D341Med (cell line): Measurements from ENCODE around the gene CHRDL2.

ENCODE experiments used
- DNase-seq: peaks from one replicate; pipeline ENCODE4 v3.0.0; 2012; ENCODE audit warnings: low spot score

Gene CHRDL2

DNA sequence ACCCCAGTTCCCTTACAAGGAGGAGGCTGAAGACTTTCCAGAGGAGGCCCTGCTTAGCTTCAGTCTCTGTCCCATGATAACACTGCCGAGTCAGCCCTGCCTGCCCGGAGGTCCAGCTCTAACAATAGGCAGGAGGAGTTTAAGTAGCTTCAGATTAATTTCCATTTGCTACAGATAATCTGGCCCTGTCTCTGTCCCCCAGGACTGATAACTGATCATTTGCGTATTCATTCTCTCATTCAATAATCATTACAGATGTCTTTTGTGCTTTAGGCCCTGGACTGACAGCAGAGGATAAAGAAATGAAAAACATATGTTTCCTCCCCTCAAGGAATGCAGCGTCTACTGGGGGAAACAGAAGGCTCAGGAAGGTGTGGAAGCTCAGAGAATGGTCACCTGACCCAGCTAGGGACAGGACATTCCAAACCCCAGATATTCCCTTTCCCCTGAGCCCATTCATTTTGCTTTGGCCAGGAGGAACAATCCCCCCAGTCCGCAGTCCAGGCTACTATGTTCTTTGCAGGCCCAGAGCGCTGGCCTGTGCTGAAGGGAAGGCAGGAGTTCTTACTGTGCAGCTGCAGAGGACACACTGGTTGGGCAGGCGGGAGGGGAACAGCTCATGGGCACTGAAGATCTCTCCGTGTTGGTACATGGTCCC lies 20.8 kb downstream of the CHRDL2 start:
- DNase-seq: no peak

DNA sequence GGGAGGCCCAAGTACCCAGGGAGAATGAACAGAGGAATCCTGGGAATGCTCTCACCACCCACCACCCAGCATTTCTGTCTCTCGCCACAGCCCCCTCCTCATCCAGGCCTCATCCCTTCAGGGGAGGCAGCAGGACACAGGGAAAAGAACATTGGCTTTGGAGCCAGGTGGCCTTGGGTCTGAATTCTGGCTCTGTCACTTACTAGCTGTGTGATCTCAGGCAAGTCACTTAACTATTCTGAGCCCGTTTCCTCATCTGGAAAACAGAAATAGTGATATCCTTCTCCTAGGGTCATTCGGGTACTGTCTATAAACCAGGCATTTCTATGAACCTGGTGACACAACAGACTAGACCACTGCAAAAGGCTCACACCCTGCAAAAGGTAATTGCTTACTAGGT lies 22.1 kb downstream of the CHRDL2 start:
- no peak for DNase-seq

DNA sequence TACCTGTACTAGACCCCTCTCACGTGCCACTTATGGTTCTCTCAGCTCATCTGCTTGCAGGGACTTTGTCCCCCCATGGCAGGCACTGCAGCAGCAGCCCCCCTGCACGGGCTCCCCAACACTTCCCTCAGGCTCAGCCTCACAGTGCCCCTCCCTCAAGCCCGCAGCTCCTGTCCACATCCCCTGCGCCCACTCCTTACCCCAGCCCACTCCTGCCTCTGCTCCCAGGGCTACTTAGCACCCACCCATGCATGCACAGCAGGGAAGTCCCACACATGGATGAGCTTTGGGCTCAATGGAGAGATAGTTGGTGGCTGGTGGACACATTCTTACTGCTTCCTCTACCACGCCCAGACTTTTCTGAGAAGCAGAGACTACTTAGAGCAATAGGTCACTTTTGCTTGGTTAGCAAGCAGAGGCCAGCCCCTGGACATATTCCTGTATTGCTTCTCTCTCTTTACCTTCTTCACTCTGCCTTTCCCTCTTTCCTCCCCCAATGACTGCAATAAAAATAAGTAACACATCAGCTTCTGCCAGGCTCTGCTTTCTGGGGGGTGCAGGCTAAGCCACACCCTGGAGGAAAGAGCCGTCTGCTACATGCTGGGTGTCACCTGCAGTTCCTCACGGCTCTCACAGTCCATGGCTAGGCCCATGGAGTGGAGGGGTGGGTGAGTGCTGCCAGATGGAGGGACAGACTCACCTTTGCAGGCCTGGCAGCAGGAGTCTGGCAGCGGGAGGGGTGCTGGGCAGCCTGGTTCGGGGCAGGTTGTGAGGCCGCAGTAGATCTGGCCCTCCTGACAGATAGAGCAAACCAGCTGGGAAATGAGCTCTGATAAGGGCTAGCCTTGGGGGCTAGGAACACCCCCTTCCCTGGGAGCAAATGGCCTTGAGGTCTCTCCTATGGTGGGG lies 23.4 kb downstream of the CHRDL2 start:
- DNase-seq: no peak

DNA sequence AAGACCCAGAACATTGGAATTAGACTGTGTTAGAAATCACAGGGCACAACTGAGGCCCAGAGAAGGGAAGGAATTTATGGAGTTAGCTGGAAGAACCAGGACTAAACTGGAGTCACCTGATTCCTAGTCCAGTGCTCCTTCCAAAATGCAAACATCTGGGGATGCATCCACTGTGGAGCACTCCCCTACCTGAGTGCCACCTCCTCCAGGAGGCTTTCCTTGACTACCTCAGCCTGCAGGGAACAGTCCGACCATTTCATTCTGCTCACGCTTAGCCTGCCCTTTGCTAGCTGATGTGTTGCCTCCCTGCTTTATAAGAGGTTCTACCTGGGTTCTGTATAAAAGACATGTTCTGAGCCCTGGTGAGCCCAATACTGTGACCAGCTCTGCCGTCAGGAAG lies 24.0 kb downstream of the CHRDL2 start:
- DNase-seq: no peak

DNA sequence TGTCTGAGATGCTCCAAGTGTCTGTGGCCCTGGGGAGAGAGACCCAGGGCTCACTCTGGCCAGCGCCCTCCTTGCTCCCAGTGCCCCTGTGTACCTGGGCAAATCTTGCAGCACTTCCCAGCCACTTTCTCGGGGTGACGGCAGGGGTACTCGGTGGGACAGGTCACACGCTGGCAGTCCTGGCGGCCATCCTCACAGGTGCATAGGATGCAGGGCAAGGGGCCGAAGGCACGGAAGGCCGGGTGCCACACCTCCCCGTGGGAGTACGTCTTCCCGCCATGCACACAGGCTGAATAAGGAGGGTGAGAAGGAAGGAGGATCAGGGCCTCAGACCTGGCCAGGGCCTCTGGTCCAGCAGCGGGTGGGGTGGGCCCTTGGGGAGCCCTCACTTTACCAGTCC lies 28.0 kb downstream of the CHRDL2 start:
- DNase-seq: no peak

DNA sequence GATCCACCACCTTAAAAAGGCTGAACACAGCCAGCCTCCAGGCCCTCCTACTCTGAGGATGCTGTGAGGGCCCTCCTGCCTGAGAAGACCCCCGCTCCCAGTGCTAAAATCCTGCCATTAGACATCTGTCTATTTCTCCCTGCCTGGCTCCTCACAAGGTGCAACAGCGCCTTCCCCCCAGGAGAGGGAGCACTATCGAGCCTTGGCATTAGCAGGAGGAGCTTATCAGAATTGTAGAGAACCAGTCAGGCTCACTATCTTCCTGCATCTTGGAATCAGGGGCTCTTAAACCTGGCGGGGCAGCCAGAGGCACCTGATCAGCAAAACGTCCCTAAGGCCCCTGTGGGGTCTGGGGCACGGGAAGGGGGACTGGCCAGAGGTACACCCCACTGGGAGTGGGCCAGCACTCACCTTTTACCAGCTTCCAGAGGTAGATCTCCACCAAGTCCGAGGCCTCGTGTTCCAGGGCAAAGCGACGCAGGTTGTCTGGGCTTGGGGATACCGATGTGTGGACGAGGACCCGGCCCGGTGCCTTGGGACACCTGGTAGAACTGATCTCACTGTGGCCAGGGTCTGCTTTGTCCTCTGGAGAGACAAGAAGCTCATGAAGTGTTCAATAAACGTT lies 28.7 kb downstream of the CHRDL2 start:
- DNase-seq: peak; percentile 83

DNA sequence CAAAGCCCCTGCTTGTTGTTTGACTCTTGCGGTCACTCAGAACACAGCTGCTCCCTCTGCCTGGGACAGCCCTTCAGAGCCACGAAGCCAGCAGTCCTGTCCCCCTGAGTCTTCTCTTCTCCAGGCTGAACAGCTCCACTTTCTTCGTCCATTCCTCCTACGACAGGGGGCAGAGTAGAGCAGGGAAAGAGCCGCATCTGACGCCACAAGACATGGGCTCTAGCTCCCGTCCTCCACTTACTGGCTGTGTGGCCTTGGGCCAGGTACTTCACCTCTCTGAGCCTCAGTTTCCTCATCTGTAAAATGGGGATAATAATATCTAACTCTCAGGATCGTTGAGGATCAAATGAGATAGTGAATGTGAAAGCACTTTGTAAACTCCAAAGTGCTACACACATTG lies 29.9 kb downstream of the CHRDL2 start:
- DNase-seq: no peak

DNA sequence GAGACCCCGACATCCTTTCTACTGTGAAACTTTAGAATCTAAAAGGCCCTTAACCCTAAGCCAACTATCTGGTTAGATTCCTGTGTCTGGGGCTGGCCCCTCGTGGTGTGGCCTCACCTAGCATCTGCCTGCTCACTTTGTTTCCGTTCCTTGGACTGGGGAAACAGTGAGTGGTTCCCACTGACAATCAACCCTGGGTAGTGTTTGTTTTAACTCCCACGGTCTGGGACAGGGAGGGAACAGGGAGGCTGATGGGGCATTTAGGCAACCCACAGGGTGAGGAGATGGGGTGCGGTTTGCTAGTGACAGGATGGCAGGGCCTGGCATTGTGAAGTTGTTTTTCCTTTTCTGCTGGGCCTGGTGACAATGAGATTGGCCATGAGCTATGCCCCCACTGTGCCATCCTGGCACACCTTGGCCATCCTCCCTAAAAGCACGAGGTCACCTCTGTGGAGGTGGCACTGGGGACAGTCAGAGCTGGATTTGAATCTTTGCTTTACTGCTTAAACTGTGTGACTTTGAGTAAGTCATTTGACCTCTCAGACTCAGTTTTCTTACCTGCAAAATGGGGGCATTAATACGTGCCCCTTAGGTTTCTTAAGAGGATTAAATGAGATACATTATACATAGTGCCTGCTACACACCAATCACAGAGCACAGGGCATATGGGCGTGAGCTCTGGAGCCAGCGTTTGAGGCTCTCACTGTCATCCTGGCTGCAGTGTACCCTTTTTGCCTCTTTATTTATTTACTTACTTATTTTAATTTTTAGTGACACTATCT lies 31.4 kb downstream of the CHRDL2 start:
- no peak for DNase-seq

DNA sequence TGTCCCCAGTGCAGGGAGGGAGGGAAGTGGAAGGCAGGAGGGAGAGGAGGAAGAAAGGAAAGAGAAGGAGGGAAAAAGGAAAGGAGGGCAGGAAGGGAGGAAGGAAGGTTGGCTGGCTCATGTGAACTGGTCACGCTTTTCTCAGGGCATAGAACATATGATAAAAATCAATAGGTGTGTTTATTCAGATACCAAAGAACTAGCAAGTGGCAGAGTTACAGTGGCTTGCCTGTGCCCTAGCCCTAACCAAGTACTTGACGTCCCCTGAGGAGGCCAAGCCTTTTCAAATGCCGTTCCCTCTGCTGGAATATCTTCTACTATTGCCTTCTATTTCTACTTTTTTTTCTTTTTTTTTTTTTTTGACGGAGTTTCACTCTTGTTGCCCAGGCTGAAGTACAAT lies 33.5 kb downstream of the CHRDL2 start:
- no peak for DNase-seq

DNA sequence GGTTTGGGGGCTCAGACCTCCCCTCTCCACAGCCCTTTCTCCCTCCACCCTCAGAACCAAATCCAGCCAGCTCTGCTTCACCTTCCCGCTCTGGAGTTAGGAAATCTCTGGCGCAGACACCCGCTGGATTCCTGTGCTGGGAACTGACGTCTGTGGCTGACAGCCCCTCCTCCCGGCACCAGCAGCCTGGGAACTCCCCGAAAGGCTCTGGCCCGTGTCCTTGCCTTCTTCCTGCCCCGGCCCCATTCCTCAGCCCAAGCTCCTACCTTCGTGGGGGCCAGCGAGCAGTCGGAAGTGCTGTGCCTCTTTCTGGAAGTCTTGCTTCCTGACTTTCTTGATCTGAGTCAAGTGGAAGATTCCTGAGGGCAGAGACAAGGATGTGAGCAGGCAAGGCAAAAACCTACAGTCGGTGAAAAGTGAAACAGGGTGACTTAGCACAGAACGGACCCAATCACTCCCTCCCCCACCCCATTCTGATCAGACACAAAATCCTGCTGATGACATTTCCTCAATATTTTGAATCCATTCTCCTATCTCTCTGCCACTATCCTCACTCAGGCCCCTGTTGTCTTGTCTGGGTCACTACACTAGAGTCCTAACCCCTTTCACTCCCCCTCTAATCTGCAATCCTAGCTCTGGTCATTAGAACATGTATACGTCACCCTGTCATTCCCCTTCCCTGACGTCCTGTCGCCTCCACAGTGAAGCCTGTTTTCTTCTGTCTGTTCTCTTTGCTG lies 34.1 kb downstream of the CHRDL2 start:
- no peak for DNase-seq

DNA sequence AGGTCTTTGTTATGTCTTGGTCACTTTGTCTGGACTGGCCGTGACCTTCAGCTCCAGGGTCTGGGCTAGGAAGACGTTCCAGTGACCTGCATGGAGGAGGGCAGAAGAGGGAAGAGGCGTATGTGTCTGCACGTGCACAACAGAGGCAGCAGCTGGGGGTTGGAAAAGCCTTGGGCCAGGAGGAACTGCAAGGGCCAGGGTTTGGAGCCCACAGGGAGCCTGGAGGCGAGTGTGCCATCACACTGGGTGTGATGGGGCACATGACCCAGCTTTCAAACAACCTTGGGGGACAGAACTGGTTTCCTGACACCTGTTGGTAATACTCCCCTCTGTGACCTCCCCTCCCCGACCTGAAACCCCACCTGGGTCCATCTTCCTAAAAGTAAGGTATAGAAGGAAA lies 34.7 kb downstream of the CHRDL2 start:
- DNase-seq: no peak

DNA sequence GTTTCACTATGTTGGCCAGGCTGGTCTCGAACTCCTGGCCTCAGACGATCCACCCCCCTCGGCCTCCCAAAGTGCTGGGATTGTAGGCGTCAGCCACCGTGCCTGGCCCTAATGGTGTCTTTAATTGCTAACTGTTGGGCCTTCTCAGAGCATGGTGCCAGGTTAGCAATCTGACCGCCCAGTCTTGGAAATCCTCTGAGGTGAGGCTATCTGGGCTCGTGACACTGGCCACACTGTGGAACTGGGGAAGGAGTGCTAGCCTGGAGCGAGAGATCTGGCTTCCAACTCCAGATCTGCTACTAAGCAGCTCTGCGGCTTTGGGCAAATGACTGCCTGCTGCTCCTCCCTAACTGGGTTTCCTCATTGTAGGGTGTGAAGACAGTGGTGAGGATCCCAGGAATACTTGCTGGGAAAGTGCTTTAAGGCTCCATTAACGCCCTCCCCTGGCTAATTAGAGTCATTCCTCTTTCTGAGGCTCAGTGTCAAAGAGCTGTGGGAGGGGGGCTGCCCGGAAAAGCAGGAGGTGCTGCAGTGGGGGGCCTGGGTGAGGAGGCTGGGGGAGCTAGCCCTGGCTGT lies 35.4 kb downstream of the CHRDL2 start:
- no peak for DNase-seq

DNA sequence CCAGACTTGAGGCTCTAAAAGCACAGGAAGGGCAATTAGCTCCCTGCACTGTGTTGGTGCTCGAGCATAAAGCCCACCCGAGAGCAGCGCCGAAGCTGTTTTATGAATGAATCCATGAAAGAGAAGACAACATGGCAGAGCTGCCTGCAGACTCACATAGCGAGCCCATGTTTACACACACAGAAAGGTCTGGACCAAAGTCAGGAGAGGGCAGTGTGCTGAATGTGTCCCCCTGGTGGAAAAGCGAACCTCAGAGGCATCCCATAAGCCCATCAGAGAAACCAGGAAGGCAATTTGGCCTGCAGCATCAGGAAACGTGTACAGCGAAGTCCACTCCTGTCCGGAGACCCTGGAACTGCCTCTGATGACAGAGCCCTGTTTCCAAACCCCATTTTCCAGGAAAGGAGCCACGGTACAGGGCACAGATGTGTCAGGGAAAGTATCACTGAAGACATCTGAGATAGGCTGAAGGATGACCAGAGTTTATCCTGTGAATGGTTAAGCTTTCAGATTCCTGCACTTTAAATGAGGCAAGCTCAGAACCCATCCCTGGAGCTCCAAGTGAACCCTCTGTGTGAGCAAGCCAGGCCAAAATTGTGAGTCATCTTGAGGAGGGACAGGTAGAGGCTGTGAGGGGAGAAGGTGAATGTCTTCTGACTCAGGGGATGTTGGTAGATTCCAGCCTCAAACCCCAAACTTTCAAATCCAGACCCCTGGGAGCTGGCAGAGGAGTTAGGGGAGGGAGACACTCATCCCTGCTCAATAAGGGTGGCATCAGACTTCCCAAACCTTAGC lies 36.9 kb downstream of the CHRDL2 start:
- no peak for DNase-seq

DNA sequence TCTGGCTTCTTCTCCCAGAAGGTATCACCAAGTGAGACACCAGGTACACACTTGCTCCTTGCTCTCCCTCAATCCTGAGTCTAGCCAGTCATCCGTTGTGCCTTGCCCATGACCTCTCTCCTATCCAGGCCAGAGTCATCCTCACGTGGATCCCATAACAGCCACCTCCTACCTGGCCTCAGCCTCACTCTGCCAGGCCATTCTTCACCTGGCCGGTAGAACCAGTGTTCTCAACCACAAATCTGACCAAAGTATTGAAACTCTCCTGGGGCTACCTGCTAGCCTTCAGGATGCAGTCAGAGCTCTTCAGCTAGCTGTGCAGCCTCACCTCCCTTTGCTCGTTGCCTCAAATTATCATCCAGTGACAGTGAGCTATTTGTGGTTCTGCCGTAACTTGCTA lies 37.7 kb downstream of the CHRDL2 start:
- no peak for DNase-seq

DNA sequence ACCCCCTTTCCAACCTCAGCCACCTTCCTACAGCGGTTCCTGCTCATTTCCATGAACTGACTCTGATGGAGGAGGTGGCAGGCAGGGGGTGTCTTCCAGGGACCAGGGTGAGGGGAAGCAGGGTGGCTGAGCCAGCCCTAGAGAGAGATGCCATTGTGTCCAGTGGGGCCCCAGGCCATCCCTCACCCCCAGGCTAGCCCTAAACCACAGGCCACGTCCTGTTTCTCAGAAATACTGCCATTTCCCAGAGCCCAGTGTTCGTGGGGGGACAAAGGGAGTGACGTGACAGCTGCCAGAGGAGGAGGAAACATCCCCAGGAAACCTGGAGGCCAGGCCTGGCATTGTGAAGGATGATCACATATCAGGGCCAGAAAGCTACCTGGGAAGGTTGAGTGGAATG lies 39.5 kb downstream of the CHRDL2 start:
- DNase-seq: no peak

DNA sequence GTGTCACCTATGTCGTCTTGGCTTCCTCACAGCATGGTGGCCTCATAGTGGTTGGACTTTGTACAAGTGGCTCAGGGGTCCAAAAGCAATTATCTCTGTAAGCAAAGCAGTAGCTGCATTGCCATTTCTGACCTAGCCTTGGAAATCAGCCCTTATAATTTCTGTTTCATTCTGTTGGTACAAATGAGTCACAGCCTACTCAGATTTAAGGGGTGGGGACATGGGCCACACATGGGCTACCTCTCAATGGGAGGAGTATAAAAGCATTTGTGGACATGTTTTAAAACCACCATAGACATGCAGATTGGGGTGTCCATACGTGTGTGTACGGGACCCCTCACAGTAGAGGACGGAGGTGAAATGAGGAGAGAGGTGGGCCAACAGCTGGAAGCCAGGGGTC lies 41.6 kb downstream of the CHRDL2 start:
- DNase-seq: no peak

DNA sequence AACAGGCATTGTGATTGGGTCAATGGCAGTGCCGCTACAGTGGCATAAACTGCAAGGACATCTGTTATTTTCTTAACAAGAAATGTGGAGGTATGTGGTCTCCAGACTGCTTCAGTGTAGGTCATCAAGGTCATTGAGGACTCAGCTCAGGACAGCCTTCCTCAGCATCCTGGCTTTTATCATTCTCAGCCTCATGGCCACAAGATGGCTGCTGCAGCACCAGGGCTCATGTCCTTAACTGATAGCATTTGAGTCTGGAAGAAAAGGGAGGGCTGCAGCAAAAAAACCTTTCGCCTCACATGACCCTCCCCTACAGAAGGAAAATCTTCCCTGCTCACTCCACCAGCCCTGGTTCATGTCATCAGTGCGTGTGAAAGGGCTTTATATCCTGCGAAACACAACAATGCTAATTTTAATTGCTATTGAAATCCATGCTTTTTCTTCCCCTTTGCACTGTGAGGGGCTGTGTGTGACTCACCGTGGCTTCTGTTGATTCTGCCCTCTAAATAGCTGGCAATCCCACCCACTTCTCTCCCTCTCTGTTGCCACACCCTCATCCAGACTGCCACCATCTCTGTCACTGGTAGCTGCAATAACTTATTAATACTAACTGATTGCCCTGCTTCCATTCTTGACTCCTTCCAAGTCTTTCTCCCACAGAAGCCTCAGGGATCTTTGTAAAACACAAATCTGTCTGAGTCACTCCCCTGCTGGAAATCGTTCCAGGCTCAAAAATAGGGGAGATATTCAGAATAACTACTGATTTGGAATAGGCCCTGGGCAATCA lies 43.8 kb downstream of the CHRDL2 start:
- no peak for DNase-seq

DNA sequence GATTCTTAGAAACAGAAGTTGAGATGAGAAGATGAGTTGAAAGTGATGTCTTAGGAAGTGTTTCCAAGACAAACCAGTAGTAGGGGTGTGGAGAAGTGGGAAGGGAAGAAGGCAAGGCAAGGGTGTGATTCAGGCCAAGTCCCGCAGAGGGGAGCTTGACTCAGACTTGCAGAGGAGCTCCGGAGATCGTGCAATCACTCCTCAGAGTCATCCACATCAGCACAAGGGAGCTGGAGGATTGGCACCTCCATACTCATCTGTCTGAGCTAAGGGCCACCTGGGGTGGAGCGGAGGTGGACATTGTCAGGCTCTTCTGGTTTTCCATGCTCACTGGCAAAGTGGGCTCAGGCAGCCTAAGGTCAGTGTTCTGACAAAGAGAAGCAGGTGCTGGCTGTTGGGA lies 44.4 kb downstream of the CHRDL2 start:
- DNase-seq: no peak

DNA sequence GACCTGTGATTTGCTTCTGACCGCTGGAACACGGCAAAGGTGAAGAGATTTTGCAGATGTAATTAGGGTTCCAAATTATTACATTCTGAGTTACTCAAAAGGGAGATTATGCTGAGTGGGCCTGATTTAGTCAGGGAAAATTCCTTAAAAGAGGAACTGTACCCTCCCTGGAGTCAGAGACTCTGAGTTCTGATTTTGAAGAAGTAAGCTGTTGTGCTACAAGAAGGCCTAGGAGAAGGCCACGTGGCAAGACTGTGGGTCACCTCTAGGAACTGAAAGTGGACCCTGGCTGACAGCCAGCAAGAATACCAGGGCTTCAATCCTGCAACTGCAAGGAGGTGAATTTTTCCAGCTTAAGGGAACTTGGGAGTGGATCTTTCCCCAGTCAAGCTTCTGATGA lies 45.3 kb downstream of the CHRDL2 start:
- DNase-seq: no peak

DNA sequence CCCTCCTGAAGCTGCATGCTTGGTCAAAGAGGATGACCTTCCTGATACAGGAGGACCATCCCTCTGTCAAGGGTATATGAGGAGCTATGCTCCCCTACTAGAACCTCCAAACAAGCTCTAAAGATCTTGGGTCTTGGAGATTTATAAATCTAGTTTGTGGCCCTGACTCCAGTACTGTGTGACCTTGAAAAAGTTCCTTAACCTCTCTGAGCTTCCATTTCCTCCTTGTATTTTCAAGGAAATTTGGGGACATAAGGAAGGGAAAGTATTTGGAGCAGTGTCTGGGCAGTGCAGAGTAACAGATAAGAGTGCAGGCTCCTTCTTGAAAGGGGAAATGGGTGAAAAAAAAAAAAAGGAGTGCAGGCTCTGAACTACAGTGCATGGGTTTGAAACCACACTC lies 45.9 kb downstream of the CHRDL2 start:
- no peak for DNase-seq
